Measurements from ENCODE around the gene TNFSF13B. TPM values are rescaled to one million over a fixed set of nuclear protein-coding genes. Genes with fewer than 3 reads are reported as not detected.

The TNFSF13B gene
- total and polyA plus RNA-seq, 2 of the 8 experiments (the other 6 are each of a cell fraction or from before 2014, with no cell fraction given), result not detected

- no peak overlapping the region for H2BK5ac ChIP-seq (ENCODE audit: low read depth, low read length)
- no peak overlapping the region for H2BK15ac ChIP-seq (ENCODE audit: low read length)
- FAIRE-seq (no peak), DNase-seq (ENCODE audit: low read depth in 1 of 2, low spot score in 2 of 2) (no peak)
- no peaks in the 10 kb centered on the region for H3K27me3 ChIP-seq (replicated peaks in 1 of 4; ENCODE audit: control insufficient read depth in 3 of 4, extremely low read depth in 1 of 4, insufficient read depth in 3 of 4, low read length in 3 of 4)
- H3K4me3 ChIP-seq (ENCODE audit: extremely low read depth in 1 of 4, insufficient read depth in 2 of 4, low read depth in 3 of 4, low read length in 4 of 4), result no peak overlapping the region
- H3K79me2 ChIP-seq (ENCODE audit: control insufficient read depth in 1 of 2, insufficient read depth in 2 of 2, low read length in 2 of 2), result no peaks in the 10 kb centered on the region
- WGBS, 2 experiments (ENCODE audit: extremely low coverage in 1 of 2, insufficient coverage in 1 of 2, insufficient read length in 1 of 2, insufficient replicate concordance in 2 of 2, low coverage in 1 of 2, low lambda C conversion rate in 2 of 2, missing lambda C conversion rate in 1 of 2), result 90% methylated on average over 6 of the region's 6 CpGs; no CpG with 5 or more reads in 1 of the 2 experiments
- no peak overlapping the region for H3K23ac ChIP-seq (ENCODE audit: insufficient read length)
- no peak overlapping the region for H2BK12ac ChIP-seq (ENCODE audit: low read depth, low read length)
- H3K14ac ChIP-seq (ENCODE audit: insufficient read length), result no peak overlapping the region
- no peak overlapping the region for H2BK20ac ChIP-seq (ENCODE audit: low read length)
- H2AFZ ChIP-seq (ENCODE audit: low read length), result no peak overlapping the region
- no peaks in the 10 kb centered on the region; a peak in 1 of 8 replicates for H3K36me3 ChIP-seq (ENCODE audit: control insufficient read depth in 2 of 4, insufficient read depth in 4 of 4, low read length in 3 of 4)
- H3K27ac ChIP-seq (ENCODE audit: low read depth, low read length), result no peak overlapping the region
- no peak overlapping the region for H2AK5ac ChIP-seq (ENCODE audit: low read depth, low read length)
- H3K23me2 ChIP-seq (ENCODE audit: low read depth, low read length), result no peaks in the 10 kb centered on the region; the same call in 1 of the 2 replicates
- H4K8ac ChIP-seq (ENCODE audit: extremely low read depth, insufficient read depth, low read length), result no peak overlapping the region; the same call in 1 of the 2 replicates
- H3K9me3 ChIP-seq (ENCODE audit: insufficient read depth in 2 of 2, low read depth in 1 of 2, low read length in 1 of 2), result no peaks in the 10 kb centered on the region
- H4K91ac ChIP-seq (replicated peaks; ENCODE audit: insufficient read length, low read length), result no peak overlapping the region
- H3K9ac ChIP-seq (replicated peaks in 1 of 4; ENCODE audit: extremely low read depth in 1 of 4, low read depth in 3 of 4, low read length in 3 of 4), result no peak overlapping the region
- no peak overlapping the region for H4K5ac ChIP-seq (ENCODE audit: insufficient read length, low read depth, low read length)
- H3K4ac ChIP-seq (replicated peaks; ENCODE audit: insufficient read length, low read depth, low read length), result no peak overlapping the region
- H3K79me1 ChIP-seq (ENCODE audit: low read depth, low read length), result no peaks in the 10 kb centered on the region
- H2BK120ac ChIP-seq (replicated peaks; ENCODE audit: low read depth, low read length), result no peak overlapping the region
- ChIA-PET CTCF (ENCODE audit: partially characterized antibody) (interaction anchor here (0.9 to 1.5 kb wide), 2 partner anchors 47 to 232 kb away, joined by 3 read pairs; no protein-coding TSS in a partner anchor), POLR2A (ENCODE audit: partially characterized antibody) (no interaction called here)
- no peaks in the 10 kb centered on the region for H4K20me1 ChIP-seq (replicated peaks in 1 of 2; ENCODE audit: control insufficient read depth in 1 of 2, insufficient read depth in 2 of 2, low read length in 2 of 2)
- H3K4me1 ChIP-seq (replicated peaks in 1 of 4; ENCODE audit: control insufficient read depth in 3 of 4, insufficient read depth in 4 of 4, low read length in 3 of 4), result no peaks in the 10 kb centered on the region; a peak in 1 of 7 replicates
- no peak overlapping the region for H3K18ac ChIP-seq (ENCODE audit: extremely low read depth, low read length)
- no peak overlapping the region for H3K4me2 ChIP-seq (ENCODE audit: insufficient read depth in 1 of 2, low read depth in 2 of 2, low read length in 2 of 2)
- no peak overlapping the region for H3K56ac ChIP-seq (replicated peaks; ENCODE audit: insufficient read length, low read depth, low read length)
- no peak for TF ChIP-seq TEAD4 (IDR thresholded peaks at IDR 0.05; ENCODE audit: low read depth, low read length)
- TF ChIP-seq, protein P1, sequence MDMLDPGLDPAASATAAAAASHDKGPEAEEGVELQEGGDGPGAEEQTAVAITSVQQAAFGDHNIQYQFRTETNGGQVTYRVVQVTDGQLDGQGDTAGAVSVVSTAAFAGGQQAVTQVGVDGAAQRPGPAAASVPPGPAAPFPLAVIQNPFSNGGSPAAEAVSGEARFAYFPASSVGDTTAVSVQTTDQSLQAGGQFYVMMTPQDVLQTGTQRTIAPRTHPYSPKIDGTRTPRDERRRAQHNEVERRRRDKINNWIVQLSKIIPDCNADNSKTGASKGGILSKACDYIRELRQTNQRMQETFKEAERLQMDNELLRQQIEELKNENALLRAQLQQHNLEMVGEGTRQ (IDR thresholded peaks at IDR 0.05; ENCODE audit: low read length), result no peak
- TF ChIP-seq MAFK (IDR thresholded peaks at IDR 0.05; ENCODE audit: low read depth, low read length), result no peak
- no peak for TF ChIP-seq EGR1 (IDR thresholded peaks at IDR 0.05; ENCODE audit: borderline replicate concordance, low read depth, low read length)
- TF ChIP-seq JUND (IDR thresholded peaks at IDR 0.05; ENCODE audit: low read length), result no peak
- no peak for TF ChIP-seq ASH2L (IDR thresholded peaks at IDR 0.05; ENCODE audit: low read length)
- TF ChIP-seq, protein P2, sequence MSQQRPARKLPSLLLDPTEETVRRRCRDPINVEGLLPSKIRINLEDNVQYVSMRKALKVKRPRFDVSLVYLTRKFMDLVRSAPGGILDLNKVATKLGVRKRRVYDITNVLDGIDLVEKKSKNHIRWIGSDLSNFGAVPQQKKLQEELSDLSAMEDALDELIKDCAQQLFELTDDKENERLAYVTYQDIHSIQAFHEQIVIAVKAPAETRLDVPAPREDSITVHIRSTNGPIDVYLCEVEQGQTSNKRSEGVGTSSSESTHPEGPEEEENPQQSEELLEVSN (IDR thresholded peaks at IDR 0.05), result no peak
Observed at GRCh38 chr13:108276060-108276459, 6.5 kb downstream of the TNFSF13B start.

Measured in H1 (cell line).